K562 (cell line): ENCODE results near the gene MYOC. TPM values are rescaled to one million over a fixed set of nuclear protein-coding genes. Genes with fewer than 3 reads are reported as not detected.

ENCODE experiments used
- BDP1 ChIP-seq: IDR thresholded peaks from 3 replicates; pipeline ENCODE4 v1.6.1; 2011; ENCODE audit not compliant: insufficient read length, insufficient read depth
- CBX8 ChIP-seq: fragments of 200-600 bp; sonication (generic); IDR thresholded peaks from 2 replicates; pipeline ENCODE4 v1.6.1; 2012; ENCODE audit warnings: borderline replicate concordance, mixed run types, low read depth, mild to moderate bottlenecking, moderate library complexity, mixed read lengths, low read length, control low read depth, inconsistent platforms; ENCODE audit not compliant: poor library complexity, severe bottlenecking; ENCODE audit errors: extremely low read depth
- E2F3 ChIP-seq: fragments of 250-450 bp; sonication (Bioruptor Pico); IDR thresholded peaks from 2 replicates; pipeline ENCODE4 v1.4.0; 2020; ENCODE audit warnings: mild to moderate bottlenecking
- FIP1L1 ChIP-seq: fragments of 200-400 bp; formaldehyde crosslinking; IDR thresholded peaks from 2 replicates; pipeline ENCODE4 v1.6.1; 2018; ENCODE audit warnings: mild to moderate bottlenecking, low read depth, low read length; ENCODE audit not compliant: poor library complexity, severe bottlenecking
- HEY1 ChIP-seq: fragments of 250-450 bp; sonication (Bioruptor Pico); IDR thresholded peaks from 2 replicates; pipeline ENCODE4 v1.5.0; 2020; ENCODE audit warnings: mild to moderate bottlenecking, moderate library complexity, borderline replicate concordance
- ID3 ChIP-seq, 2 experiments: fragments of 250-450 bp in 1 of 2; fragments of 450-650 bp in 1 of 2; sonication (Bioruptor Pico) in 1 of 2; IDR thresholded peaks; 2 replicates each; pipeline versions ENCODE4 v1.6.1 to v1.8.0; 2016 to 2021; ENCODE audit warnings: mild to moderate bottlenecking in 2 of 2, moderate library complexity in 2 of 2, missing compliant biosample characterization in 1 of 2, missing genetic modification characterization in 1 of 2
- NCOA2 ChIP-seq, 2 experiments: fragments of 450-650 bp; IDR thresholded peaks; 2 replicates each; pipeline ENCODE4 v1.6.1; 2018; ENCODE audit warnings: mild to moderate bottlenecking in 2 of 2, moderate library complexity in 1 of 2; ENCODE audit not compliant: partially characterized antibody in 2 of 2
- TEAD4 ChIP-seq, 2 experiments: sonication (generic) in 1 of 2; formaldehyde crosslinking in 1 of 2; IDR thresholded peaks; 2 replicates each; pipeline versions ENCODE4 v1.6.1 to v1.8.0; 2012 to 2022; ENCODE audit warnings: borderline replicate concordance in 1 of 2, inconsistent platforms in 1 of 2, low read length in 1 of 2, mild to moderate bottlenecking in 1 of 2, missing genetic modification reagents in 1 of 2
- ZBTB33 ChIP-seq: sonication (generic); formaldehyde crosslinking; IDR thresholded peaks from 2 replicates; pipeline ENCODE4 v1.8.1; 2023; ENCODE audit warnings: mild to moderate bottlenecking, missing genetic modification reagents
- polyA plus RNA-seq, 8 experiments: library from polyadenylated mRNA; depleted of rRNA in 4 of 8; stranded (reverse) in 5 of 8; unstranded in 3 of 8; fragments of >200 nt; fragmentation: Nextera tagmentation in 2 of 8; fragmentation: Illumina TruSeq in 1 of 8; extraction: Ambion mirVana in 2 of 8; extraction: Trizol in 1 of 8; gene quantifications; 2 replicates each; pipeline versions ENCODE4 v1.2.1 to v1.2.3, GENCODE V29; 2011 to 2014; ENCODE audit warnings: inconsistent platforms in 1 of 8, missing spikeins in 1 of 8
- total RNA-seq, 7 experiments: library from RNA; depleted of rRNA in 6 of 7; stranded (reverse); fragments of >200 nt in 6 of 7; fragmentation: Illumina TruSeq in 2 of 7; extraction: Trizol in 2 of 7; gene quantifications; 2 replicates each; pipeline versions ENCODE4 v1.2.1 to v1.2.3, GENCODE V29; 2011 to 2021; ENCODE audit warnings: low replicate concordance in 1 of 7

MYOC gene
- total and polyA plus RNA-seq, 9 of the 15 experiments (the other 6 are each of a cell fraction or from before 2014, with no cell fraction given) = not detected

GRCh38 chr1:171683870-171684269 lies 31.4 kb upstream of the MYOC start (continued):
- TF ChIP-seq FIP1L1 (no peak), TEAD4 (IDR thresholded peaks at IDR 0.05; ENCODE audit: low read length) (peak; percentile 49), TEAD4 (CRISPR knock-in tag; IDR thresholded peaks at IDR 0.05; ENCODE audit: borderline replicate concordance) (no peak), BDP1 (no peak), HEY1 (CRISPR knock-in tag) (no peak), ZBTB33 (CRISPR knock-in tag) (no peak), E2F3 (no peak), CBX8 (no peak), ID3 (CRISPR knock-in tag; IDR thresholded peaks at IDR 0.05) (no peak), ID3 (tag; IDR thresholded peaks at IDR 0.05) (peak; percentile 78; the same call in 1 of the 2 replicates), NCOA2 (IDR thresholded peaks at IDR 0.05; ENCODE audit: partially characterized antibody in 2 of 2) (no peak)
